HEK293 (cell line): Measurements from ENCODE around the gene BICC1.

Experiments used
- CTCF ChIA-PET: fragments of 350-600 bp; formaldehyde crosslinking; extraction: SDS; loops from one replicate; lab custom pipeline; 2021; ENCODE audit warnings: antibody characterized with exemption; lab: Yijun Ruan, JAX
- POLR2A ChIA-PET: fragments of 300-600 bp; formaldehyde crosslinking; extraction: SDS; loops from one replicate; lab custom pipeline; 2020; ENCODE audit warnings: antibody characterized with exemption, inconsistent platforms; lab: Yijun Ruan, JAX
- H3K27ac ChIP-seq: fragments of 200-500 bp; sonication (Bioruptor generic); 2 replicates; pipeline ENCODE4 v1.5.1; 2014; ENCODE audit warnings: low read depth, low read length, control low read depth, inconsistent platforms; ENCODE audit errors: extremely low read depth
- H3K36me3 ChIP-seq, 2 experiments: fragments of 200-500 bp in 1 of 2; sonication (Bioruptor generic) in 1 of 2; 1 replicate in 1 of 2; 2 replicates in 1 of 2; pipeline ENCODE4 v1.5.1; 2014 to 2017; ENCODE audit warnings: inconsistent platforms in 2 of 2, low read length in 2 of 2; ENCODE audit not compliant: control insufficient read depth in 2 of 2, insufficient read depth in 1 of 2
- H3K4me1 ChIP-seq: fragments of 200-500 bp; sonication (Bioruptor generic); 2 replicates; pipeline ENCODE4 v1.5.1; 2014; ENCODE audit warnings: mild to moderate bottlenecking, low read length, inconsistent platforms; ENCODE audit not compliant: control insufficient read depth, insufficient read depth
- H3K4me3 ChIP-seq: 2 replicates; pipeline ENCODE4 v1.5.1; 2011; ENCODE audit warnings: low read depth, mild to moderate bottlenecking, control low read depth, low read length, moderate library complexity
- H3K9me3 ChIP-seq: fragments of 200-500 bp; sonication (Bioruptor generic); 2 replicates; pipeline ENCODE4 v1.5.1; 2014; ENCODE audit warnings: low read depth, low read length, inconsistent platforms; ENCODE audit not compliant: control insufficient read depth, insufficient read depth
- BCL11A ChIP-seq: fragments of 450-650 bp; formaldehyde crosslinking; IDR thresholded peaks from 2 replicates; pipeline ENCODE4 v1.5.1; 2016; ENCODE audit warnings: low read depth, missing biosample characterization, missing genetic modification characterization
- HOXC10 ChIP-seq: sonication (generic); formaldehyde crosslinking; IDR thresholded peaks from 2 replicates; pipeline ENCODE4 v1.8.1; 2023; ENCODE audit warnings: mild to moderate bottlenecking, missing genetic modification reagents
- HOXD13 ChIP-seq: sonication (generic); formaldehyde crosslinking; IDR thresholded peaks from 2 replicates; pipeline ENCODE4 v1.8.0; 2022; ENCODE audit warnings: missing genetic modification reagents, borderline replicate concordance
- ZFP37 ChIP-seq: fragments of 450-650 bp; formaldehyde crosslinking; IDR thresholded peaks from 2 replicates; pipeline ENCODE4 v1.5.1; 2016; ENCODE audit warnings: missing biosample characterization, missing genetic modification characterization
- ZFP41 ChIP-seq: fragments of 450-650 bp; formaldehyde crosslinking; IDR thresholded peaks from 2 replicates; pipeline ENCODE4 v1.5.1; 2016; ENCODE audit warnings: missing biosample characterization, missing genetic modification characterization, borderline replicate concordance
- ZNF138 ChIP-seq: fragments of 450-650 bp; formaldehyde crosslinking; IDR thresholded peaks from 2 replicates; pipeline ENCODE4 v1.5.1; 2016; ENCODE audit warnings: missing biosample characterization, missing genetic modification characterization, borderline replicate concordance
- ZNF174 ChIP-seq: fragments of 450-650 bp; formaldehyde crosslinking; IDR thresholded peaks from 2 replicates; pipeline ENCODE4 v1.5.0; 2017; ENCODE audit warnings: missing biosample characterization, mild to moderate bottlenecking, missing genetic modification characterization
- ZNF311 ChIP-seq: fragments of 450-650 bp; formaldehyde crosslinking; IDR thresholded peaks from 2 replicates; pipeline ENCODE4 v1.5.1; 2017; ENCODE audit warnings: missing biosample characterization, missing genetic modification characterization, borderline replicate concordance
- ZNF324 ChIP-seq: fragments of 450-650 bp; formaldehyde crosslinking; IDR thresholded peaks from 2 replicates; pipeline ENCODE4 v1.5.1; 2016; ENCODE audit warnings: missing biosample characterization, missing genetic modification characterization
- ZNF350 ChIP-seq: fragments of 450-650 bp; formaldehyde crosslinking; IDR thresholded peaks from 2 replicates; pipeline ENCODE4 v1.5.0; 2017; ENCODE audit warnings: missing biosample characterization, mild to moderate bottlenecking, missing genetic modification characterization
- ZNF549 ChIP-seq: fragments of 450-650 bp; IDR thresholded peaks from 2 replicates; pipeline ENCODE4 v1.5.1; 2018; ENCODE audit warnings: missing biosample characterization, missing genetic modification characterization, mild to moderate bottlenecking, inconsistent platforms, moderate library complexity
- ZNF558 ChIP-seq: fragments of 450-650 bp; formaldehyde crosslinking; IDR thresholded peaks from 2 replicates; pipeline ENCODE4 v1.5.1; 2016; ENCODE audit warnings: missing biosample characterization, missing genetic modification characterization
- ZNF596 ChIP-seq: fragments of 450-650 bp; IDR thresholded peaks from 2 replicates; pipeline ENCODE4 v1.5.0; 2018; ENCODE audit warnings: missing biosample characterization, mild to moderate bottlenecking, missing genetic modification characterization, moderate library complexity
- ZNF660 ChIP-seq: fragments of 450-650 bp; IDR thresholded peaks from 2 replicates; pipeline ENCODE4 v1.5.1; 2018; ENCODE audit warnings: missing biosample characterization, mild to moderate bottlenecking, missing genetic modification characterization
- ZNF830 ChIP-seq: fragments of 450-650 bp; IDR thresholded peaks from 2 replicates; pipeline ENCODE4 v1.5.0; 2018; ENCODE audit warnings: missing biosample characterization, missing genetic modification characterization, low read depth, mild to moderate bottlenecking, moderate library complexity
- ZSCAN23 ChIP-seq: fragments of 450-650 bp; formaldehyde crosslinking; IDR thresholded peaks from 2 replicates; pipeline ENCODE4 v1.5.1; 2016; ENCODE audit warnings: missing biosample characterization, missing genetic modification characterization
- TF ChIP-seq, protein P1 (sequence below): fragments of 450-650 bp; formaldehyde crosslinking; IDR thresholded peaks from 2 replicates; pipeline ENCODE4 v1.5.1; 2016; ENCODE audit warnings: missing biosample characterization, missing genetic modification characterization
- TF ChIP-seq, protein P2 (sequence below): fragments of 450-650 bp; formaldehyde crosslinking; IDR thresholded peaks from 2 replicates; pipeline ENCODE4 v1.5.1; 2016; ENCODE audit warnings: missing biosample characterization, missing genetic modification characterization
- TF ChIP-seq, protein P3 (sequence below): fragments of 450-650 bp; formaldehyde crosslinking; IDR thresholded peaks from 2 replicates; pipeline ENCODE4 v1.5.1; 2016; ENCODE audit warnings: missing biosample characterization, missing genetic modification characterization
- TF ChIP-seq, protein P4 (sequence below): fragments of 450-650 bp; formaldehyde crosslinking; IDR thresholded peaks from 2 replicates; pipeline ENCODE4 v1.5.1; 2016; ENCODE audit warnings: missing biosample characterization, missing genetic modification characterization
- TF ChIP-seq, protein P5 (sequence below): fragments of 450-650 bp; formaldehyde crosslinking; optimal IDR thresholded peaks from 2 replicates; pipeline ENCODE3; 2016; ENCODE audit warnings: missing biosample characterization, mild to moderate bottlenecking, missing genetic modification characterization
- TF ChIP-seq, protein P6 (sequence below): fragments of 450-650 bp; formaldehyde crosslinking; IDR thresholded peaks from 2 replicates; pipeline ENCODE4 v1.5.1; 2016; ENCODE audit warnings: missing biosample characterization, missing genetic modification characterization

BICC1 gene

DNA sequence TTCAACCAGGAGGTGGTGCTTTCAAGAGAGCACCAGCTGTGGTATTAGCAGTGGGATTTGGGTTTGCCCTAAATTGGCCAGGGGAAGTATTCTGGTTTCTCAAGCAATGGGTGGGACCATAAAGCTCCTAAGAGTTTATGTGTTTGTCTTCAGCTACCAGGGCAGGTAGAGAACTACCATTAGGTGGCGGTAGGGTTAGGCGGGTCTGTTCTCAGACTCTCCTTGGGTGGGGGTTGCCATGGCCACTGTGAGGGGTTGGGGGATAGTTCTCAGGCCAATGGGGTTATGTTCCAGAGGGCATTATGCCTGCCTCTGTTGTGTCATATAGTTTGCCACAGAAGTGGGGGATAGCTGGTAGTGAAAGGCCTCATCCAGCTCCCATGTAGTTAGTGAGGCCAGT, 47.7 kb upstream of the BICC1 start:
- Histone ChIP-seq H3K27ac (no peak overlapping the region), H3K4me1 (peaks cover 5% of the 10 kb centered on the region; the same call in 1 of the 2 replicates), H3K4me3 (no peak overlapping the region), H3K36me3 (no peaks in the 10 kb centered on the region), H3K9me3 (no peaks in the 10 kb centered on the region)
- TF ChIP-seq ZFP37 (tag by site-specific recombination) (no peak), ZNF174 (tag by site-specific recombination) (no peak), ZNF558 (no peak)
- TF ChIP-seq, protein P1, sequence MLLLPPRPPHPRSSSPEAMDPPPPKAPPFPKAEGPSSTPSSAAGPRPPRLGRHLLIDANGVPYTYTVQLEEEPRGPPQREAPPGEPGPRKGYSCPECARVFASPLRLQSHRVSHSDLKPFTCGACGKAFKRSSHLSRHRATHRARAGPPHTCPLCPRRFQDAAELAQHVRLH (tag by site-specific recombination), result no peak
- TF ChIP-seq, protein P2, sequence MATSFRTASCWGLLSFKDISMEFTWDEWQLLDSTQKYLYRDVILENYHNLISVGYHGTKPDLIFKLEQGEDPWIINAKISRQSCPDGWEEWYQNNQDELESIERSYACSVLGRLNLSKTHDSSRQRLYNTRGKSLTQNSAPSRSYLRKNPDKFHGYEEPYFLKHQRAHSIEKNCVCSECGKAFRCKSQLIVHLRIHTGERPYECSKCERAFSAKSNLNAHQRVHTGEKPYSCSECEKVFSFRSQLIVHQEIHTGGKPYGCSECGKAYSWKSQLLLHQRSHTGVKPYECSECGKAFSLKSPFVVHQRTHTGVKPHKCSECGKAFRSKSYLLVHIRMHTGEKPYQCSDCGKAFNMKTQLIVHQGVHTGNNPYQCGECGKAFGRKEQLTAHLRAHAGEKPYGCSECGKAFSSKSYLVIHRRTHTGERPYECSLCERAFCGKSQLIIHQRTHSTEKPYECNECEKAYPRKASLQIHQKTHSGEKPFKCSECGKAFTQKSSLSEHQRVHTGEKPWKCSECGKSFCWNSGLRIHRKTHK (tag by site-specific recombination), result no peak
- POLR2A ChIA-PET, result no interaction called here
- CTCF ChIA-PET, result interaction anchor here (0.7 to 1.5 kb wide), 5 partner anchors 14 to 1430 kb away, joined by 3 to 6 read pairs (median 3); no protein-coding TSS in a partner anchor

DNA sequence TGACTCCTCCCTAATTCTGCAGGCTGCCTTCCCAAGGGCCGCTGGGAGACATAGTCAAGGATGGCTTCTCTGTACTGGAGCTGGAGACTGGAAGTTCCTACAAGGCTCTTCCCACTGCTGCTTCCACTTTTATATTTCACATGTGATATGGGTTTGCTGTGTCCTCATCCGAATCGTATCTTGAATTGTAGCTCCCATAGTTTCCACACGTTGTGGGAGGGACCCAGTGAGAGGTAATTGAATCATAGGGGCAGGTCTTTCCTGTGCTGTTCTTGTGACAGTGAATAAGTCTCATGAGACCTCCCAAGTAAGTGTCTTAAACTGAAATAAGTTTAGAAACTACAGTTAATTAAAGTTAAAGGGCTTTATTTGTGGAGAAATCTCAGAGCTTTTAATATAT, 47.0 kb upstream of the BICC1 start:
- Histone ChIP-seq H3K27ac (no peak overlapping the region), H3K4me1 (peaks cover 5% of the 10 kb centered on the region; the same call in 1 of the 2 replicates), H3K4me3 (no peak overlapping the region), H3K36me3 (no peaks in the 10 kb centered on the region), H3K9me3 (no peaks in the 10 kb centered on the region)
- ChIA-PET CTCF (interaction anchor here (0.5 to 1.4 kb wide), 5 partner anchors 11 to 1429 kb away, joined by 3 to 6 read pairs (median 3); no protein-coding TSS in a partner anchor), POLR2A (no interaction called here)
- TF ChIP-seq ZNF350 (tag by site-specific recombination) (no peak), ZNF660 (tag by site-specific recombination) (no peak), HOXC10 (CRISPR knock-in tag) (no peak), ZNF830 (tag by site-specific recombination) (no peak), HOXD13 (CRISPR knock-in tag) (no peak), ZNF596 (tag by site-specific recombination) (no peak)

DNA sequence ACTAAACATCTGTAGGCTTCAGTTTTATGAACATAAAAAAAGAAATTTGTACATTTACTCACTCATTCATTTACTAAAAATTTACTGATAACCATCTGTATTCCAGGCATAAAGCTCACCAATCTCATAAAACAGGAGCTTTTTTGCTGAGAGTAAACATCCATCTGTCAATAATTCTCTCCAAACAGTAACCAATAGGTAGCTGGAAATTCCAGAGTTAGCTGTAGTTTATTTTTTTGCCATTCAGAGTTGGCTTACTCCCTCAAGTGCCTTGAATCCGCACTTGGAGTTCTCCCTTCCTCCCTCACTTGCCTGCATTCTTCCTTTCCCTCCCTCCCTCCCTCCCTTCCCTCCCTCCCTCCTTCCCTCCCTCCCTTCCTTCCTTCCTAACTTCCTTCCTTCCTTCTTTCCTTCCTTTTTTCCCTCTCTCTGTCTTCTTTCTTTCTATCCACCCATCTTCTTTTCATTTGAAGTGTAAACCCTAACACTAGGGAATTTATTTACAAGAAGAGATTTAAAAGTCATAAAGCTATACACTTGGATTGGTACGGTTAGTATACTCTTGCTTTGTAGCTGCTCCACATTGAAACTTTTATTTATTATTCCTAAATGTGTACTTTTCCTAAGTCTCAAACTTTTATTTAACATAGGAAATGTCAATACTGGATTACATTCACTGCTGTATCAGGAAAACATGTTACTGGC, 44.6 kb upstream of the BICC1 start:
- no peak overlapping the region for H3K4me3 ChIP-seq
- H3K9me3 ChIP-seq, result no peaks in the 10 kb centered on the region
- H3K4me1 ChIP-seq, result peaks cover 5% of the 10 kb centered on the region; the same call in 1 of the 2 replicates
- no peaks in the 10 kb centered on the region for H3K36me3 ChIP-seq
- H3K27ac ChIP-seq, result no peak overlapping the region
- CTCF ChIA-PET, result interaction anchor here (1.7 kb wide), 1 partner anchor 53 kb away, joined by 11 read pairs; no protein-coding TSS in a partner anchor
- POLR2A ChIA-PET, result interaction anchor here (0.7 to 2.1 kb wide), 2 partner anchors 46 to 64 kb away, joined by 3 to 7 read pairs; no protein-coding TSS in a partner anchor
- no peak for TF ChIP-seq ZNF311 (tag by site-specific recombination)
- TF ChIP-seq ZNF549 (tag by site-specific recombination), result no peak
- TF ChIP-seq, protein P3, sequence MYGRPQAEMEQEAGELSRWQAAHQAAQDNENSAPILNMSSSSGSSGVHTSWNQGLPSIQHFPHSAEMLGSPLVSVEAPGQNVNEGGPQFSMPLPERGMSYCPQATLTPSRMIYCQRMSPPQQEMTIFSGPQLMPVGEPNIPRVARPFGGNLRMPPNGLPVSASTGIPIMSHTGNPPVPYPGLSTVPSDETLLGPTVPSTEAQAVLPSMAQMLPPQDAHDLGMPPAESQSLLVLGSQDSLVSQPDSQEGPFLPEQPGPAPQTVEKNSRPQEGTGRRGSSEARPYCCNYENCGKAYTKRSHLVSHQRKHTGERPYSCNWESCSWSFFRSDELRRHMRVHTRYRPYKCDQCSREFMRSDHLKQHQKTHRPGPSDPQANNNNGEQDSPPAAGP (tag by site-specific recombination), result no peak
- TF ChIP-seq ZSCAN23 (tag by site-specific recombination), result no peak
- no peak for TF ChIP-seq BCL11A
- TF ChIP-seq, protein P4, sequence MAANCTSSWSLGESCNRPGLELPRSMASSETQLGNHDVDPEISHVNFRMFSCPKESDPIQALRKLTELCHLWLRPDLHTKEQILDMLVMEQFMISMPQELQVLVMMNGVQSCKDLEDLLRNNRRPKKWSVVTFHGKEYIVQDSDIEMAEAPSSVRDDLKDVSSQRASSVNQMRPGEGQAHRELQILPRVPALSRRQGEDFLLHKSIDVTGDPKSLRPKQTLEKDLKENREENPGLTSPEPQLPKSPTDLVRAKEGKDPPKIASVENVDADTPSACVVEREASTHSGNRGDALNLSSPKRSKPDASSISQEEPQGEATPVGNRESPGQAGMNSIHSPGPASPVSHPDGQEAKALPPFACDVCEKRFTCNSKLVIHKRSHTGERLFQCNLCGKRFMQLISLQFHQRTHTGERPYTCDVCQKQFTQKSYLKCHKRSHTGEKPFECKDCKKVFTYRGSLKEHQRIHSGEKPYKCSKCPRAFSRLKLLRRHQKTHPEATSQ (tag by site-specific recombination), result no peak
- TF ChIP-seq, protein P5, sequence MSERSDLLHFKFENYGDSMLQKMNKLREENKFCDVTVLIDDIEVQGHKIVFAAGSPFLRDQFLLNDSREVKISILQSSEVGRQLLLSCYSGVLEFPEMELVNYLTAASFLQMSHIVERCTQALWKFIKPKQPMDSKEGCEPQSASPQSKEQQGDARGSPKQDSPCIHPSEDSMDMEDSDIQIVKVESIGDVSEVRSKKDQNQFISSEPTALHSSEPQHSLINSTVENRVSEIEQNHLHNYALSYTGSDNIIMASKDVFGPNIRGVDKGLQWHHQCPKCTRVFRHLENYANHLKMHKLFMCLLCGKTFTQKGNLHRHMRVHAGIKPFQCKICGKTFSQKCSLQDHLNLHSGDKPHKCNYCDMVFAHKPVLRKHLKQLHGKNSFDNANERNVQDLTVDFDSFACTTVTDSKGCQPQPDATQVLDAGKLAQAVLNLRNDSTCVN (tag by site-specific recombination), result no peak
- TF ChIP-seq ZFP41 (tag by site-specific recombination), result no peak
- no peak for TF ChIP-seq ZNF138 (tag by site-specific recombination)
- TF ChIP-seq ZNF324 (tag by site-specific recombination), result no peak
- TF ChIP-seq, protein P6, sequence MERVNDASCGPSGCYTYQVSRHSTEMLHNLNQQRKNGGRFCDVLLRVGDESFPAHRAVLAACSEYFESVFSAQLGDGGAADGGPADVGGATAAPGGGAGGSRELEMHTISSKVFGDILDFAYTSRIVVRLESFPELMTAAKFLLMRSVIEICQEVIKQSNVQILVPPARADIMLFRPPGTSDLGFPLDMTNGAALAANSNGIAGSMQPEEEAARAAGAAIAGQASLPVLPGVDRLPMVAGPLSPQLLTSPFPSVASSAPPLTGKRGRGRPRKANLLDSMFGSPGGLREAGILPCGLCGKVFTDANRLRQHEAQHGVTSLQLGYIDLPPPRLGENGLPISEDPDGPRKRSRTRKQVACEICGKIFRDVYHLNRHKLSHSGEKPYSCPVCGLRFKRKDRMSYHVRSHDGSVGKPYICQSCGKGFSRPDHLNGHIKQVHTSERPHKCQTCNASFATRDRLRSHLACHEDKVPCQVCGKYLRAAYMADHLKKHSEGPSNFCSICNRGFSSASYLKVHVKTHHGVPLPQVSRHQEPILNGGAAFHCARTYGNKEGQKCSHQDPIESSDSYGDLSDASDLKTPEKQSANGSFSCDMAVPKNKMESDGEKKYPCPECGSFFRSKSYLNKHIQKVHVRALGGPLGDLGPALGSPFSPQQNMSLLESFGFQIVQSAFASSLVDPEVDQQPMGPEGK (tag by site-specific recombination), result no peak
